Vagina (tissue), 2 donors: Measurements from ENCODE around the gene DMGDH.

Experiments
- POLR2A ChIP-seq, 2 donors: fragments of 450-650 bp; IDR thresholded peaks; one replicate each; pipeline ENCODE4 v1.6.1; 2017; ENCODE audit warnings: antibody characterized with exemption in 2 of 2, mild to moderate bottlenecking in 2 of 2, moderate library complexity in 2 of 2
- TF ChIP-seq, protein P1 (sequence below), 3 experiments: fragments of 450-650 bp in 2 of 3; fragments of 200-600 bp in 1 of 3; sonication (generic) in 1 of 3; IDR thresholded peaks; one replicate each; pipeline ENCODE4 v1.5.1; 2017 to 2019; ENCODE audit warnings: antibody characterized with exemption in 3 of 3, mild to moderate bottlenecking in 2 of 3, moderate library complexity in 2 of 3

GRCh38 chr5:78974011-78974410 is 95.5 kb downstream of the DMGDH start:
- TF ChIP-seq, protein P1, sequence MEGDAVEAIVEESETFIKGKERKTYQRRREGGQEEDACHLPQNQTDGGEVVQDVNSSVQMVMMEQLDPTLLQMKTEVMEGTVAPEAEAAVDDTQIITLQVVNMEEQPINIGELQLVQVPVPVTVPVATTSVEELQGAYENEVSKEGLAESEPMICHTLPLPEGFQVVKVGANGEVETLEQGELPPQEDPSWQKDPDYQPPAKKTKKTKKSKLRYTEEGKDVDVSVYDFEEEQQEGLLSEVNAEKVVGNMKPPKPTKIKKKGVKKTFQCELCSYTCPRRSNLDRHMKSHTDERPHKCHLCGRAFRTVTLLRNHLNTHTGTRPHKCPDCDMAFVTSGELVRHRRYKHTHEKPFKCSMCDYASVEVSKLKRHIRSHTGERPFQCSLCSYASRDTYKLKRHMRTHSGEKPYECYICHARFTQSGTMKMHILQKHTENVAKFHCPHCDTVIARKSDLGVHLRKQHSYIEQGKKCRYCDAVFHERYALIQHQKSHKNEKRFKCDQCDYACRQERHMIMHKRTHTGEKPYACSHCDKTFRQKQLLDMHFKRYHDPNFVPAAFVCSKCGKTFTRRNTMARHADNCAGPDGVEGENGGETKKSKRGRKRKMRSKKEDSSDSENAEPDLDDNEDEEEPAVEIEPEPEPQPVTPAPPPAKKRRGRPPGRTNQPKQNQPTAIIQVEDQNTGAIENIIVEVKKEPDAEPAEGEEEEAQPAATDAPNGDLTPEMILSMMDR (IDR thresholded peaks at IDR 0.05): no peak
- no peak for TF ChIP-seq POLR2A (IDR thresholded peaks at IDR 0.05)
